Measurements from ENCODE around the gene PLPP2. TPM values are rescaled to one million over a fixed set of nuclear protein-coding genes. Genes with fewer than 3 reads are reported as not detected.

Gene PLPP2
- total and polyA plus RNA-seq, 9 of the 15 experiments (the other 6 are each of a cell fraction or from before 2014, with no cell fraction given): 0.51 to 4.4 (median 2.2) TPM; not detected in 1

GRCh38 chr19:262125-262524 lies 29.1 kb downstream of the PLPP2 start:
- 48% methylated on average over 1 of the region's 1 CpG for WGBS (ENCODE audit: insufficient coverage, low coverage, missing lambda C conversion rate)
- intact Hi-C loops (cut with micrococcal nuclease): no loop called here
- DNase-seq (ENCODE audit: extremely low read depth in 1 of 4, low spot score in 3 of 4) (no peak), FAIRE-seq (no peak), ATAC-seq (no peak)
- no peak overlapping the region for H3K9ac ChIP-seq (ENCODE audit: insufficient read depth in 1 of 2, low read depth in 2 of 2, low read length in 2 of 2)
- H3K4me3 ChIP-seq: no peak overlapping the region
- TF ChIP-seq KAT2B (IDR thresholded peaks at IDR 0.05; ENCODE audit: low read depth, low read length) (no peak), SRF (CRISPR knock-in tag; IDR thresholded peaks at IDR 0.05) (no peak), ZNF318 (IDR thresholded peaks at IDR 0.05; ENCODE audit: borderline replicate concordance in 1 of 2, low read depth in 1 of 2) (no peak), ARHGAP35 (IDR thresholded peaks at IDR 0.05; ENCODE audit: partially characterized antibody) (no peak), FOXM1 (IDR thresholded peaks at IDR 0.05; ENCODE audit: low read depth) (no peak), FOXM1 (CRISPR knock-in tag; IDR thresholded peaks at IDR 0.05; ENCODE audit: low read depth) (no peak), CBX2 (IDR thresholded peaks at IDR 0.05; ENCODE audit: insufficient read depth, low read length, poor library complexity, severe bottlenecking) (no peak)
- H2AFZ ChIP-seq (ENCODE audit: low read depth, low read length): no peak overlapping the region
- H3K36me3 ChIP-seq (ENCODE audit: control insufficient read depth, insufficient read depth, low read length): no peaks in the 10 kb centered on the region
- H3K79me2 ChIP-seq (ENCODE audit: control insufficient read depth, insufficient read depth, low read length): no peaks in the 10 kb centered on the region
- H3K27ac ChIP-seq (ENCODE audit: extremely low read depth, low read depth, low read length): no peak overlapping the region
- ChIA-PET POLR2A (no interaction called here), CTCF (ENCODE audit: low intra/inter-chr PET ratio) (no interaction called here)
- no peaks in the 10 kb centered on the region; a peak in 2 of 5 replicates for H3K27me3 ChIP-seq (ENCODE audit: control insufficient read depth in 2 of 2, insufficient read depth in 2 of 2, low read length in 2 of 2)
- no peaks in the 10 kb centered on the region for H3K9me3 ChIP-seq (replicated peaks; ENCODE audit: control insufficient read depth, insufficient read depth, low read depth, low read length)
- peaks cover 0 to 5% of the 10 kb centered on the region in 2 experiments; a peak in 3 of 5 replicates for H3K4me1 ChIP-seq (replicated peaks in 1 of 2; ENCODE audit: control insufficient read depth in 2 of 2, insufficient read depth in 2 of 2, low read length in 2 of 2)
- in situ Hi-C loops (cut with MboI): no loop called here
- no TSS peak for BruUV-seq (replicated peaks)
- no peak overlapping the region for H3K4me2 ChIP-seq (ENCODE audit: insufficient read depth, low read length)
- no peaks in the 10 kb centered on the region for H4K20me1 ChIP-seq (replicated peaks; ENCODE audit: control insufficient read depth, insufficient read depth, low read length)
- no peaks in the 10 kb centered on the region for H3K9me1 ChIP-seq (ENCODE audit: control insufficient read depth, insufficient read depth, low read length)

Data from K562 (cell line).